Liver (tissue), 9 donors: ENCODE results near the gene SV2B. TPM values are rescaled to one million over a fixed set of nuclear protein-coding genes. Genes with fewer than 3 reads are reported as not detected.

ENCODE experiments used
- DNase-seq: peaks from one replicate; pipeline ENCODE4 v3.0.0-alpha.2; 2017; ENCODE audit warnings: low spot score
- H3K27ac ChIP-seq, 2 donors: one replicate each; pipeline ENCODE4 v1.7.0; 2013; ENCODE audit warnings: inconsistent platforms in 2 of 2, low read length in 2 of 2, control low read depth in 1 of 2, low read depth in 1 of 2, mild to moderate bottlenecking in 1 of 2
- H3K27me3 ChIP-seq, 4 donors: one replicate each; pipeline versions ENCODE4 v1.6.1 to v1.7.0; 2013; ENCODE audit warnings: low read length in 3 of 4, inconsistent platforms in 1 of 4, mild to moderate bottlenecking in 1 of 4, moderate library complexity in 1 of 4; ENCODE audit not compliant: control insufficient read depth in 4 of 4, insufficient read depth in 4 of 4
- H3K36me3 ChIP-seq, 4 donors: one replicate each; pipeline versions ENCODE4 v1.6.1 to v1.7.0; 2013; ENCODE audit warnings: low read length in 3 of 4, mild to moderate bottlenecking in 3 of 4, low read depth in 1 of 4, moderate library complexity in 1 of 4; ENCODE audit not compliant: control insufficient read depth in 4 of 4, insufficient read depth in 3 of 4
- H3K4me1 ChIP-seq, 4 donors: one replicate each; pipeline versions ENCODE4 v1.6.1 to v1.7.0; 2013; ENCODE audit warnings: low read length in 3 of 4, mild to moderate bottlenecking in 3 of 4, moderate library complexity in 1 of 4; ENCODE audit not compliant: control insufficient read depth in 4 of 4, insufficient read depth in 4 of 4
- H3K4me3 ChIP-seq, 3 donors: one replicate each; pipeline versions ENCODE4 v1.6.1 to v1.7.0; 2013; ENCODE audit warnings: low read length in 3 of 3, control low read depth in 1 of 3, low read depth in 1 of 3, mild to moderate bottlenecking in 1 of 3
- H3K9ac ChIP-seq, 2 donors: one replicate each; pipeline ENCODE4 v1.7.0; 2013; ENCODE audit warnings: low read length in 2 of 2, mild to moderate bottlenecking in 2 of 2, moderate library complexity in 2 of 2, control low read depth in 1 of 2, low read depth in 1 of 2
- H3K9me3 ChIP-seq, 4 donors: one replicate each; pipeline versions ENCODE4 v1.6.1 to v1.7.0; 2013; ENCODE audit warnings: low read length in 3 of 4; ENCODE audit not compliant: control insufficient read depth in 4 of 4
- EGR1 ChIP-seq, 2 donors: IDR thresholded peaks; 2 replicates each; pipeline ENCODE4 v1.6.1; 2016 to 2018; ENCODE audit warnings: antibody characterized with exemption in 2 of 2, low read depth in 2 of 2
- FOXA1 ChIP-seq: IDR thresholded peaks from 2 replicates; pipeline ENCODE4 v1.6.1; 2016; ENCODE audit warnings: antibody characterized with exemption
- FOXA2 ChIP-seq: IDR thresholded peaks from 2 replicates; pipeline ENCODE4 v1.6.1; 2016; ENCODE audit warnings: antibody characterized with exemption
- GABPA ChIP-seq, 2 donors: IDR thresholded peaks in 1 of 2; conservative IDR thresholded peaks in 1 of 2; 2 replicates each; pipeline ENCODE4 v1.6.1; 2016; ENCODE audit warnings: antibody characterized with exemption in 2 of 2, mild to moderate bottlenecking in 1 of 2, moderate library complexity in 1 of 2
- HNF4A ChIP-seq, 2 donors: conservative IDR thresholded peaks; 2 replicates each; pipeline ENCODE4 v1.6.1; 2016; ENCODE audit warnings: antibody characterized with exemption in 2 of 2, mild to moderate bottlenecking in 2 of 2
- HNF4G ChIP-seq: IDR thresholded peaks from 2 replicates; pipeline ENCODE4 v1.6.1; 2016; ENCODE audit warnings: antibody characterized with exemption
- JUND ChIP-seq, 2 donors: IDR thresholded peaks; 2 replicates each; pipeline ENCODE4 v1.6.1; 2016; ENCODE audit warnings: antibody characterized with exemption in 2 of 2
- NR2F2 ChIP-seq: IDR thresholded peaks from 2 replicates; pipeline ENCODE4 v1.6.1; 2016; ENCODE audit warnings: antibody characterized with exemption
- RAD21 ChIP-seq, 2 donors: IDR thresholded peaks; 2 replicates each; pipeline ENCODE4 v1.6.1; 2016; ENCODE audit warnings: antibody characterized with exemption in 2 of 2, mild to moderate bottlenecking in 2 of 2
- SP1 ChIP-seq: IDR thresholded peaks from 2 replicates; pipeline ENCODE4 v1.6.1; 2018; ENCODE audit warnings: antibody characterized with exemption, mild to moderate bottlenecking
- TAF1 ChIP-seq: conservative IDR thresholded peaks from 2 replicates; pipeline ENCODE4 v1.6.1; 2016; ENCODE audit warnings: antibody characterized with exemption, mild to moderate bottlenecking
- WGBS: extraction: QIAGEN DNeasy Blood & Tissue Kit; methylation state at CpG from one replicate; pipeline ENCODE4 v1.1.7; 2013; 5-methylcytosine and 5-hydroxymethylcytosine counted together
- polyA plus RNA-seq, 2 donors: library from polyadenylated mRNA; stranded (reverse) in 1 of 2; unstranded in 1 of 2; fragments of 200-250 nt in 1 of 2; fragments of >200 nt in 1 of 2; fragmentation: Nextera tagmentation in 1 of 2; extraction: Ambion mirVana in 1 of 2; gene quantifications; one replicate each; pipeline versions ENCODE4 v1.2.1 to v1.2.3, GENCODE V29; 2013 to 2015
- total RNA-seq, 2 donors: library from RNA; depleted of rRNA; stranded (reverse); fragments of >200 nt; gene quantifications; one replicate each; pipeline ENCODE4 v1.2.3, GENCODE V29; 2014
- TF ChIP-seq, protein P1 (sequence below): IDR thresholded peaks from 2 replicates; pipeline ENCODE4 v1.6.1; 2016; ENCODE audit warnings: antibody characterized with exemption
- TF ChIP-seq, protein P2 (sequence below): IDR thresholded peaks from 2 replicates; pipeline ENCODE4 v1.6.1; 2016; ENCODE audit warnings: antibody characterized with exemption
- TF ChIP-seq, protein P3 (sequence below): IDR thresholded peaks from 2 replicates; pipeline ENCODE4 v1.6.1; 2016; ENCODE audit warnings: antibody characterized with exemption
- TF ChIP-seq, protein P4 (sequence below): IDR thresholded peaks from 2 replicates; pipeline ENCODE4 v1.6.1; 2016; ENCODE audit warnings: antibody characterized with exemption, mild to moderate bottlenecking
- donor health status: healthy.
- donor health status: healthy.
- donor health status: healthy.
- donor health status: healthy.
- donor health status: healthy.

The SV2B gene
- total and polyA plus RNA-seq, 4 donors = 0.08 to 0.16 (median 0.09) TPM; not detected in 1

DNA sequence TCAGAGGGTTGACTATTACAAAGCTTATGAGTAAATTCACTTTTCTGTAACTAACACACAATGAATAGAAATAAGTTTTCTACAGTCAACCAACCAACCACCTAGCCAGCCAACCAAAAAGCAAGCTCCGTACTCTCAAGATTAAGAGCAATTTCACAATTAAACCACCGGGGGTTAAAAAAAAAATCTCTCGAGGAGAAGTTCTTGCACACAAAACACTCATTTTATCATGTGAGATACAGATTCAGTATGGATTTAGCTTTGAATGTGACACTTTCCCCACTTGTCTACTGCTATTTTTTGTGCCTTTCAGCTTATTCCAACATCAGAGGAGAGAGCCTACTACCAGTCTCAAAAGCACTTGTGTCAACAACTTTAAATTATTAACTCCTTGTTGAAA, 135.3 kb downstream of the SV2B start:
- Histone ChIP-seq H3K27me3 (no peaks in the 10 kb centered on the region), H3K9me3 (no peaks in the 10 kb centered on the region), H3K9ac (no peak overlapping the region), H3K4me1 (no peaks in the 10 kb centered on the region), H3K4me3 (no peak overlapping the region), H3K36me3 (no peaks in the 10 kb centered on the region), H3K27ac (no peak overlapping the region)
- WGBS = 80% methylated on average over 3 of the region's 3 CpGs
- TF ChIP-seq RAD21 (IDR thresholded peaks at IDR 0.05) (no peak), FOXA2 (no peak), GABPA (IDR thresholded peaks at IDR 0.05 in 1 of 2, conservative IDR thresholded peaks at IDR 0.05 in 1 of 2) (no peak), HNF4A (conservative IDR thresholded peaks at IDR 0.05) (no peak), NR2F2 (no peak), SP1 (no peak), JUND (IDR thresholded peaks at IDR 0.05) (no peak), HNF4G (no peak), EGR1 (IDR thresholded peaks at IDR 0.05; ENCODE audit: low read depth in 2 of 2) (no peak), FOXA1 (no peak)
- TF ChIP-seq, protein P1, sequence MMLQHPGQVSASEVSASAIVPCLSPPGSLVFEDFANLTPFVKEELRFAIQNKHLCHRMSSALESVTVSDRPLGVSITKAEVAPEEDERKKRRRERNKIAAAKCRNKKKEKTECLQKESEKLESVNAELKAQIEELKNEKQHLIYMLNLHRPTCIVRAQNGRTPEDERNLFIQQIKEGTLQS = no peak
- TF ChIP-seq, protein P2, sequence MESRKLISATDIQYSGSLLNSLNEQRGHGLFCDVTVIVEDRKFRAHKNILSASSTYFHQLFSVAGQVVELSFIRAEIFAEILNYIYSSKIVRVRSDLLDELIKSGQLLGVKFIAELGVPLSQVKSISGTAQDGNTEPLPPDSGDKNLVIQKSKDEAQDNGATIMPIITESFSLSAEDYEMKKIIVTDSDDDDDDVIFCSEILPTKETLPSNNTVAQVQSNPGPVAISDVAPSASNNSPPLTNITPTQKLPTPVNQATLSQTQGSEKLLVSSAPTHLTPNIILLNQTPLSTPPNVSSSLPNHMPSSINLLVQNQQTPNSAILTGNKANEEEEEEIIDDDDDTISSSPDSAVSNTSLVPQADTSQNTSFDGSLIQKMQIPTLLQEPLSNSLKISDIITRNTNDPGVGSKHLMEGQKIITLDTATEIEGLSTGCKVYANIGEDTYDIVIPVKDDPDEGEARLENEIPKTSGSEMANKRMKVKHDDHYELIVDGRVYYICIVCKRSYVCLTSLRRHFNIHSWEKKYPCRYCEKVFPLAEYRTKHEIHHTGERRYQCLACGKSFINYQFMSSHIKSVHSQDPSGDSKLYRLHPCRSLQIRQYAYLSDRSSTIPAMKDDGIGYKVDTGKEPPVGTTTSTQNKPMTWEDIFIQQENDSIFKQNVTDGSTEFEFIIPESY = no peak
- TF ChIP-seq, protein P3, sequence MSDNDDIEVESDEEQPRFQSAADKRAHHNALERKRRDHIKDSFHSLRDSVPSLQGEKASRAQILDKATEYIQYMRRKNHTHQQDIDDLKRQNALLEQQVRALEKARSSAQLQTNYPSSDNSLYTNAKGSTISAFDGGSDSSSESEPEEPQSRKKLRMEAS = no peak
- TF ChIP-seq, protein P4, sequence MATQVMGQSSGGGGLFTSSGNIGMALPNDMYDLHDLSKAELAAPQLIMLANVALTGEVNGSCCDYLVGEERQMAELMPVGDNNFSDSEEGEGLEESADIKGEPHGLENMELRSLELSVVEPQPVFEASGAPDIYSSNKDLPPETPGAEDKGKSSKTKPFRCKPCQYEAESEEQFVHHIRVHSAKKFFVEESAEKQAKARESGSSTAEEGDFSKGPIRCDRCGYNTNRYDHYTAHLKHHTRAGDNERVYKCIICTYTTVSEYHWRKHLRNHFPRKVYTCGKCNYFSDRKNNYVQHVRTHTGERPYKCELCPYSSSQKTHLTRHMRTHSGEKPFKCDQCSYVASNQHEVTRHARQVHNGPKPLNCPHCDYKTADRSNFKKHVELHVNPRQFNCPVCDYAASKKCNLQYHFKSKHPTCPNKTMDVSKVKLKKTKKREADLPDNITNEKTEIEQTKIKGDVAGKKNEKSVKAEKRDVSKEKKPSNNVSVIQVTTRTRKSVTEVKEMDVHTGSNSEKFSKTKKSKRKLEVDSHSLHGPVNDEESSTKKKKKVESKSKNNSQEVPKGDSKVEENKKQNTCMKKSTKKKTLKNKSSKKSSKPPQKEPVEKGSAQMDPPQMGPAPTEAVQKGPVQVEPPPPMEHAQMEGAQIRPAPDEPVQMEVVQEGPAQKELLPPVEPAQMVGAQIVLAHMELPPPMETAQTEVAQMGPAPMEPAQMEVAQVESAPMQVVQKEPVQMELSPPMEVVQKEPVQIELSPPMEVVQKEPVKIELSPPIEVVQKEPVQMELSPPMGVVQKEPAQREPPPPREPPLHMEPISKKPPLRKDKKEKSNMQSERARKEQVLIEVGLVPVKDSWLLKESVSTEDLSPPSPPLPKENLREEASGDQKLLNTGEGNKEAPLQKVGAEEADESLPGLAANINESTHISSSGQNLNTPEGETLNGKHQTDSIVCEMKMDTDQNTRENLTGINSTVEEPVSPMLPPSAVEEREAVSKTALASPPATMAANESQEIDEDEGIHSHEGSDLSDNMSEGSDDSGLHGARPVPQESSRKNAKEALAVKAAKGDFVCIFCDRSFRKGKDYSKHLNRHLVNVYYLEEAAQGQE = no peak
- no peak for DNase-seq

DNA sequence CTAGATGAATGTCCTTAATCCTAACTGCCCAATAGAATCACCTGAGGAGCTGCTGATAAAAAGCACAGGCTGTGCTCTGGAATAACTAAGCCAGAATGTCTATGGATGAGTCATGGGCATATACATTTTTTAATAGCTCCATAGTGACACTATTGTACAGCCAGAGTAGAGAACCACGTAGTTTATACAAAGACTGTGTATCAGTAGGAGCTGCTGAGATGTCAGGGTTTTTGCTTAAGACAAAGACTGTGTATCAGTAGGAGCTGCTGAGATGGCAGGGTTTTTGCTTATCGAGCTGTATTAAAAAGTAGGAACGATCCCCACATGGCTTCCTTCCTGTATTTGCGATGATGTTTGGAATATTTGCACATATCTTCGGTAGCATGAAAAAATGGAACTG, 137.4 kb downstream of the SV2B start:
- TF ChIP-seq HNF4G (no peak), TAF1 (no peak)
- TF ChIP-seq, protein P3 = no peak
- no peaks in the 10 kb centered on the region for H3K27me3 ChIP-seq

More for the DNA sequence above, 137.4 kb downstream of the SV2B start:
- Histone ChIP-seq H3K9me3 (no peaks in the 10 kb centered on the region), H3K27ac (no peak overlapping the region), H3K4me1 (no peaks in the 10 kb centered on the region), H3K9ac (no peak overlapping the region), H3K36me3 (no peaks in the 10 kb centered on the region), H3K4me3 (no peak overlapping the region)
- no peak for DNase-seq
- 75% methylated on average over 5 of the region's 5 CpGs for WGBS
